ENCODE data around the gene LMO2.
A peak's percentile ranks its signal among the peaks of the same experiment; 100 is the strongest.

Gene LMO2

GRCh38 chr11:33868647-33869461 lies 23.0 kb downstream of the LMO2 start:
- DNase-seq (ENCODE audit: low read depth) = no peak
- H3K4me3 ChIP-seq (ENCODE audit: low read length) = peak overlapping the region; percentile 46
- no peaks in the 10 kb centered on the region for H3K9me3 ChIP-seq (ENCODE audit: control insufficient read depth, low read length)
- peaks cover 3% of the 10 kb centered on the region for H3K4me1 ChIP-seq (ENCODE audit: control insufficient read depth, insufficient read depth, low read length)
- peaks cover 68% of the 10 kb centered on the region for H3K27me3 ChIP-seq (replicated peaks; ENCODE audit: control insufficient read depth, insufficient read depth, low read length)
- H3K36me3 ChIP-seq (ENCODE audit: control insufficient read depth, insufficient read depth, low read length, severe bottlenecking) = no peaks in the 10 kb centered on the region
- no peak overlapping the region for H3K9ac ChIP-seq (ENCODE audit: low read length)

- Histone ChIP-seq H3K4me3 (ENCODE audit: low read length) (no peak overlapping the region), H3K27me3 (replicated peaks; ENCODE audit: control insufficient read depth, insufficient read depth, low read length) (peaks cover 67% of the 10 kb centered on the region)
- DNase-seq (ENCODE audit: low read depth) = no peak
Measured at GRCh38 chr11:33867996-33868646, 23.8 kb downstream of the LMO2 start.

DNA sequence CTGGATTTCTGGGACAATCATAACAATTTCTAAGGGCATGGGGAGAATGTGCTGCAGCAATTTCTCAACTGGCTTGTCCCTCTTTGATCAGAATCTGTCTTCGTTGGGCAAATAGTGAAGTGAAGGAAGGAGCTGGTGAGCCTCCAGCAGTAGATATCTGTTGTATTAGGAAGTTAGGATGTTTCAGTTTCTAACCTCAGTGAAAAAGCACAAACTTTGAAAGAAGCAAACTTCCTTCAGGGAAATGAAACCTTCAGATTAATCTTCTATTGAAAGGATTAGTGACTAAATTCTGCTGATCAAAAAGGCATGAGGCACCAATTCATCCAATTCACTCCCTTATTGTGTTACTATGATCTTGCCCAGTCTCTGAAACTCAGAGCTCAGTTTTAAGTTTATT lies 24.3 kb downstream of the LMO2 start:
- H3K27me3 ChIP-seq (replicated peaks; ENCODE audit: control insufficient read depth, insufficient read depth, low read length) = peaks cover 68% of the 10 kb centered on the region
- no peak for DNase-seq (ENCODE audit: low read depth)

More at GRCh38 chr11:33867996-33868646, 23.8 kb downstream of the LMO2 start:
- H3K36me3 ChIP-seq (ENCODE audit: control insufficient read depth, insufficient read depth, low read length, severe bottlenecking) = no peaks in the 10 kb centered on the region
- H3K9me3 ChIP-seq (ENCODE audit: control insufficient read depth, low read length) = no peaks in the 10 kb centered on the region
- H3K4me1 ChIP-seq (ENCODE audit: control insufficient read depth, insufficient read depth, low read length) = peaks cover 8% of the 10 kb centered on the region
- H3K9ac ChIP-seq (ENCODE audit: low read length) = no peak overlapping the region

GRCh38 chr11:33866936-33867335 lies 24.9 kb downstream of the LMO2 start:
- H3K36me3 ChIP-seq (ENCODE audit: control insufficient read depth, insufficient read depth, low read length, severe bottlenecking) = no peaks in the 10 kb centered on the region
- H3K27me3 ChIP-seq (replicated peaks; ENCODE audit: control insufficient read depth, insufficient read depth, low read length) = peaks cover 68% of the 10 kb centered on the region

More for the DNA sequence above, 24.3 kb downstream of the LMO2 start:
- Histone ChIP-seq H3K4me3 (ENCODE audit: low read length) (no peak overlapping the region), H3K36me3 (ENCODE audit: control insufficient read depth, insufficient read depth, low read length, severe bottlenecking) (no peaks in the 10 kb centered on the region), H3K9me3 (ENCODE audit: control insufficient read depth, low read length) (no peaks in the 10 kb centered on the region), H3K4me1 (ENCODE audit: control insufficient read depth, insufficient read depth, low read length) (peaks cover 12% of the 10 kb centered on the region), H3K9ac (ENCODE audit: low read length) (no peak overlapping the region)

DNA sequence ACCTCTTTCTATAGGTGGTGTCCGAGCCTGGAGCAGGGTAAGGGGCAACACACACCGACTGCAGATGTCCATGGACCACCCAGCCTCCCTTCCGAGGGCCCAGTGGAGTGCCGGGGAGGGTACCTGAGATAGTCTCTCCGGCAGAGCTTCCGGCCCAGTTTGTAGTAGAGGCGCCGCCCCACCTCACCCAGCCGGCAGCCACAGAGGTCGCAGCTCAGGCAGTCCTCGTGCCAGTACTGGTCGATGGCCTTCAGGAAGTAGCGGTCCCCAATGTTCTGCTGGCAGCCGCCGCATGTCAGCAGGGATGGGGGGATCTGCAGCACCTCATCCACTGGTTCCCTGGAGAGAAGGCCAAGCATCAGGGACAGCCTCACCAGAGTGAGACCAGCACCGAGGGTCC lies 27.4 kb downstream of the LMO2 start:
- Histone ChIP-seq H3K4me1 (ENCODE audit: control insufficient read depth, insufficient read depth, low read length) (peaks cover 8% of the 10 kb centered on the region), H3K4me3 (ENCODE audit: low read length) (no peak overlapping the region), H3K27me3 (replicated peaks; ENCODE audit: control insufficient read depth, insufficient read depth, low read length) (peaks cover 83% of the 10 kb centered on the region), H3K9me3 (ENCODE audit: control insufficient read depth, low read length) (no peaks in the 10 kb centered on the region), H3K36me3 (ENCODE audit: control insufficient read depth, insufficient read depth, low read length, severe bottlenecking) (no peaks in the 10 kb centered on the region), H3K9ac (ENCODE audit: low read length) (no peak overlapping the region)
- no peak for DNase-seq (ENCODE audit: low read depth)

More at GRCh38 chr11:33866936-33867335, 24.9 kb downstream of the LMO2 start:
- H3K4me3 ChIP-seq (ENCODE audit: low read length) = no peak overlapping the region
- no peak overlapping the region for H3K9ac ChIP-seq (ENCODE audit: low read length)
- no peak for DNase-seq (ENCODE audit: low read depth)
- peaks cover 12% of the 10 kb centered on the region for H3K4me1 ChIP-seq (ENCODE audit: control insufficient read depth, insufficient read depth, low read length)
- no peaks in the 10 kb centered on the region for H3K9me3 ChIP-seq (ENCODE audit: control insufficient read depth, low read length)

DNA sequence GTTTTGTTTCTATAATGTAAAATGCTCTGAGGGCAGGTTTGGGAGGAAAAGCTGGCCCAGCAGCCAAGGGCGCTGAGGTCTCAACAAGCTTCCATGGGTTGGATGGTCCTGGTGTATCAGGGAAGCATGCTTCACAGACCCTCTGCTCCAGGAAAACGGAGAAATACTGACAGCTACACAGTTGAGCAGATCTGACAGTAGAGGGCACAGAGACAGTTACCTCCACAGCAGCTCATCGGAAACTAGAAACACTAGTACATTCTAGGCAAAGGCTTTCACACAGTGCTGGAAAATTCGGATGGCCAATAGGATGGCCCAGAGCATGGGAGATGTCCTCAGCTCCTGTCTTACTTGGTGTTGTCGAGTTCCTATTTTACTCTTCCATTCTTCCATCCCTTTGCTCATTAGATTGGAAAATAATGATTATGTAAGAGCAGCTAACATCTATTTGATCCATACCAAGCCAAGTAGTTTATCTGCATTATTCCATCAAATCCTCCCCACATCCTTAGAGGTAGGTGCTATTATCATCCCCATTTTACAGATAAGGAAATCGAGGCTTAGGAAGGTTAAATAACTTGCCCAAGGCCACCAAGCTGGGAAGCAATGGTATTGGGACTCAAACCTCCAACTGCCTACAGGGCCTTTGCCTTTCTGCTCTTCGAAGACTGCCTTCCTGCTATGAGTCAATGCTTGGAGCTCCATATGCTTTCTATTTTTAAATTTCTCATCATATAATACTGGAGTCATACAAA lies 28.3 kb downstream of the LMO2 start:
- no peaks in the 10 kb centered on the region for H3K9me3 ChIP-seq (ENCODE audit: control insufficient read depth, low read length)
- H3K4me3 ChIP-seq (ENCODE audit: low read length) = no peak overlapping the region
- H3K9ac ChIP-seq (ENCODE audit: low read length) = no peak overlapping the region
- H3K4me1 ChIP-seq (ENCODE audit: control insufficient read depth, insufficient read depth, low read length) = peaks cover 8% of the 10 kb centered on the region
- DNase-seq (ENCODE audit: low read depth) = no peak
- peaks cover 89% of the 10 kb centered on the region for H3K27me3 ChIP-seq (replicated peaks; ENCODE audit: control insufficient read depth, insufficient read depth, low read length)
- H3K36me3 ChIP-seq (ENCODE audit: control insufficient read depth, insufficient read depth, low read length, severe bottlenecking) = no peaks in the 10 kb centered on the region

- no peak overlapping the region for H3K4me3 ChIP-seq (ENCODE audit: low read length)
- no peaks in the 10 kb centered on the region for H3K36me3 ChIP-seq (ENCODE audit: control insufficient read depth, insufficient read depth, low read length, severe bottlenecking)
- peaks cover 8% of the 10 kb centered on the region for H3K4me1 ChIP-seq (ENCODE audit: control insufficient read depth, insufficient read depth, low read length)
- H3K9me3 ChIP-seq (ENCODE audit: control insufficient read depth, low read length) = no peaks in the 10 kb centered on the region
- DNase-seq (ENCODE audit: low read depth) = no peak
- H3K9ac ChIP-seq (ENCODE audit: low read length) = no peak overlapping the region
- H3K27me3 ChIP-seq (replicated peaks; ENCODE audit: control insufficient read depth, insufficient read depth, low read length) = peaks cover 81% of the 10 kb centered on the region
Measured at GRCh38 chr11:33861941-33862589, 29.8 kb downstream of the LMO2 start.

DNA sequence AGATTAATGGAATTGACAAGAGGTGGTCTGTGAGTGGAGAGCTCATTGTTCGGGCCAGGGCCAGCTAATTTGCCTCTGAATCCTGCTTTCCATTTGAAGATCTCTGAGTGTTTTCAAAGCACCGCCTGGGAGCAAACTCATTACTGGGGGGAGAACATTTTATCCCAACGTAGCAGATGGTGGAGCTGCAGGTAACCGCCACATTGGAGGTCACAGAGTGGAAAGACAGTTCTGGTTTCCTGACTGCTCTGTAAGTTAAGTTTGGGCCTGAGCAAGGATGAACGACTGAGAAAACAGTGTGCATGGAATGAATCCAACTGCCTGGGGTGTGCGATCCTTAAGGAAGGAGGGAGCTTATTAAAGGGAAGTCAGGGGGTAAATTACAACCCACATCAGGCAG lies 30.5 kb downstream of the LMO2 start:
- H3K36me3 ChIP-seq (ENCODE audit: control insufficient read depth, insufficient read depth, low read length, severe bottlenecking) = no peaks in the 10 kb centered on the region
- DNase-seq (ENCODE audit: low read depth) = no peak
- peaks cover 83% of the 10 kb centered on the region for H3K27me3 ChIP-seq (replicated peaks; ENCODE audit: control insufficient read depth, insufficient read depth, low read length)
- H3K4me1 ChIP-seq (ENCODE audit: control insufficient read depth, insufficient read depth, low read length) = peaks cover 8% of the 10 kb centered on the region
- no peak overlapping the region for H3K9ac ChIP-seq (ENCODE audit: low read length)
- no peaks in the 10 kb centered on the region for H3K9me3 ChIP-seq (ENCODE audit: control insufficient read depth, low read length)
- H3K4me3 ChIP-seq (ENCODE audit: low read length) = no peak overlapping the region

GRCh38 chr11:33860926-33861325 lies 30.9 kb downstream of the LMO2 start:
- Histone ChIP-seq H3K9ac (ENCODE audit: low read length) (no peak overlapping the region), H3K9me3 (ENCODE audit: control insufficient read depth, low read length) (no peaks in the 10 kb centered on the region), H3K4me1 (ENCODE audit: control insufficient read depth, insufficient read depth, low read length) (peaks cover 8% of the 10 kb centered on the region), H3K36me3 (ENCODE audit: control insufficient read depth, insufficient read depth, low read length, severe bottlenecking) (no peaks in the 10 kb centered on the region), H3K27me3 (replicated peaks; ENCODE audit: control insufficient read depth, insufficient read depth, low read length) (peaks cover 85% of the 10 kb centered on the region), H3K4me3 (ENCODE audit: low read length) (no peak overlapping the region)
- DNase-seq (ENCODE audit: low read depth) = no peak

DNA sequence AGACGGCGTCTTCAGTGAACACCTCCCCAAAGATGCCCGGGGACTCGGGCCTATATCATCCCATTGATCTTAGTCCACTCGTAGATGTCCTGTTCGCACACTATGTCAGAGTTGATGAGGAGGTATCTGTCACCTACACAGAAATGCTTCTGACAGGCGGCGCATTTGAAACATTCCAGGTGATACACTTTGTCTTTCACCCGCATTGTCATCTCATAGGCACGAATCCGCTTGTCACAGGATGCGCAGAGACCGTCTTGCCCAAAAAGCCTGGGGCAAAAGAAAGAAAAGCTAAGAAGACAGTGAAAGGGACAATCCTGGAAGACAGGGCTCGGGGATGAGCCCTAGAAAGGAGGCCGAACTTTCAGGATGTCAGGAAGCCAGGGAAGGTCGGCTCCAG lies 32.6 kb downstream of the LMO2 start:
- Histone ChIP-seq H3K27me3 (replicated peaks; ENCODE audit: control insufficient read depth, insufficient read depth, low read length) (peaks cover 78% of the 10 kb centered on the region), H3K36me3 (ENCODE audit: control insufficient read depth, insufficient read depth, low read length, severe bottlenecking) (no peaks in the 10 kb centered on the region)

GRCh38 chr11:33857933-33858371 lies 33.9 kb downstream of the LMO2 start:
- Histone ChIP-seq H3K9ac (ENCODE audit: low read length) (no peak overlapping the region), H3K36me3 (ENCODE audit: control insufficient read depth, insufficient read depth, low read length, severe bottlenecking) (no peaks in the 10 kb centered on the region), H3K4me3 (ENCODE audit: low read length) (no peak overlapping the region), H3K9me3 (ENCODE audit: control insufficient read depth, low read length) (no peaks in the 10 kb centered on the region), H3K27me3 (replicated peaks; ENCODE audit: control insufficient read depth, insufficient read depth, low read length) (peaks cover 75% of the 10 kb centered on the region), H3K4me1 (ENCODE audit: control insufficient read depth, insufficient read depth, low read length) (peaks cover 2% of the 10 kb centered on the region)
- DNase-seq (ENCODE audit: low read depth) = peak; percentile 92

More for the DNA sequence above, 32.6 kb downstream of the LMO2 start:
- Histone ChIP-seq H3K4me1 (ENCODE audit: control insufficient read depth, insufficient read depth, low read length) (peaks cover 8% of the 10 kb centered on the region), H3K9me3 (ENCODE audit: control insufficient read depth, low read length) (no peaks in the 10 kb centered on the region), H3K4me3 (ENCODE audit: low read length) (no peak overlapping the region), H3K9ac (ENCODE audit: low read length) (no peak overlapping the region)
- DNase-seq (ENCODE audit: low read depth) = no peak
